Heart right ventricle (tissue), 16 donors: ENCODE results near the gene ADNP. TPM values are rescaled to one million over a fixed set of nuclear protein-coding genes. Genes with fewer than 3 reads are reported as not detected.
"Not testable (repeated sequence)": the region's sequence is repeated elsewhere in the genome, so short reads cannot be mapped to it uniquely, and the experiment has no call there.

ENCODE experiments used
- ATAC-seq, 8 donors: fragments of 200-7000 bp; cut with Tn5 transposase; one replicate each; pipeline ENCODE4 v1.9.1; 2020; ENCODE audit warnings: mild to moderate bottlenecking in 8 of 8, moderate library complexity in 8 of 8, moderate number of reproducible peaks in 1 of 8
- DNase-seq, 2 donors: peaks; one replicate each; pipeline ENCODE4 v3.0.0-alpha.2; 2020
- H3K27ac ChIP-seq, 10 donors: fragments of 200-600 bp; sonication (generic) in 2 of 10; one replicate each; pipeline versions ENCODE4 v1.5.0 to v1.8.0; 2020 to 2022; ENCODE audit warnings: mild to moderate bottlenecking in 3 of 10
- H3K27me3 ChIP-seq, 7 donors: fragments of 200-600 bp; one replicate each; pipeline ENCODE4 v1.8.0; 2021 to 2022; ENCODE audit warnings: mild to moderate bottlenecking in 2 of 7
- H3K36me3 ChIP-seq, 9 donors: fragments of 200-600 bp; sonication (generic) in 1 of 9; one replicate each; pipeline versions ENCODE4 v1.5.0 to v1.8.0; 2020 to 2022; ENCODE audit warnings: mild to moderate bottlenecking in 2 of 9
- H3K4me1 ChIP-seq, 9 donors: fragments of 200-600 bp; sonication (generic) in 1 of 9; one replicate each; pipeline versions ENCODE4 v1.5.0 to v1.8.0; 2020 to 2022; ENCODE audit warnings: mild to moderate bottlenecking in 4 of 9
- H3K4me3 ChIP-seq, 10 donors: fragments of 200-600 bp; sonication (generic) in 2 of 10; one replicate each; pipeline versions ENCODE4 v1.5.0 to v1.8.0; 2020 to 2022; ENCODE audit warnings: mild to moderate bottlenecking in 7 of 10, moderate library complexity in 2 of 10
- H3K9me3 ChIP-seq, 11 donors: fragments of 200-600 bp in 10 of 11; sonication (generic) in 2 of 11; one replicate each; pipeline versions ENCODE4 v1.5.0 to v1.8.0; 2013 to 2022; ENCODE audit warnings: mild to moderate bottlenecking in 2 of 11, control low read depth in 1 of 11, moderate library complexity in 1 of 11
- CTCF ChIP-seq, 9 donors: fragments of 200-600 bp; sonication (generic) in 2 of 9; IDR thresholded peaks; one replicate each; pipeline versions ENCODE4 v1.5.0 to v1.8.0; 2021 to 2022; ENCODE audit warnings: antibody characterized with exemption in 9 of 9, mild to moderate bottlenecking in 5 of 9, moderate library complexity in 1 of 9
- WGBS, 2 donors: extraction: QIAGEN DNeasy Blood & Tissue Kit; methylation state at CpG; one replicate each; pipeline ENCODE4 v1.1.7; 2013; ENCODE audit warnings: inconsistent platforms in 1 of 2; 5-methylcytosine and 5-hydroxymethylcytosine counted together
- intact Hi-C, 10 donors: fragments of 100-400 bp; cut with DNase I; formaldehyde crosslinking; loops; one replicate each; pipeline versions ENCODE4 v1.11.1 to v1.14.2; 2022
- polyA plus RNA-seq, 2 donors: library from polyadenylated mRNA; stranded (reverse); fragments of 200-250 nt; gene quantifications; one replicate each; pipeline ENCODE4 v1.2.3, GENCODE V29; 2013
- total RNA-seq, 10 donors: library from RNA; stranded (reverse); fragmentation: NEBNext Ultra II Directional in 3 of 10; extraction: Animal tissue kit (Norgen Biotek cat#: 25700) in 3 of 10; gene quantifications; one replicate each; pipeline versions ENCODE4 v1.2.1 to v1.2.4, GENCODE V29; 2021 to 2023
- donor health status: Arrhythmogenic right ventricular cardiomyopathy.
- donor health status: ischemic (EF 13 %, LVEDD 7.1; RV severe dilation, severe dysfunction).
- donor health status: healthy with polysubstance abuse.
- donor health status: DM: no; HTN: yes; CAD: no.
- donor health status: DM: no; HTN: no; CAD: no.
- donor health status: ischemic (EF 25% LVEDD 6.9; RV normal size, moderate dysfunction).
- donor health status: ischemic (EF 25% LVEDD 5.7; RV mildly dilated, moderate dysfunction).
- donor health status: healthy.
- donor health status: DM: yes; HTN: yes; CAD: no.
- donor health status: Ischemic cardiomyopathy.
- donor health status: ischemic (EF 35%, LVEDD 5.7; RV mildly dilated, moderate dysfunction).
- donor health status: nonischemic (EF 11% LVEDD 7.7; RV severe dilation, severe dysfunction).
- donor health status: DM: yes; HTN: yes; CAD: no.
- donor health status: PGD.
- donor health status: ischemic (EF 29% LVEDD 5.4; RV normal size, mild dysfunction).
- donor health status: nonischemic (EF 23%, LVEDD 6.1; RV moderate dilation, normal function).

ADNP gene
- total and polyA plus RNA-seq, 12 donors, result 14.6 to 46.1 (median 37.9) TPM

GRCh38 chr20:50883856-50884255 lies 47.4 kb downstream of the ADNP start:
- no peak for TF ChIP-seq CTCF (IDR thresholded peaks at IDR 0.05)
- Histone ChIP-seq H3K27ac (no peak overlapping the region), H3K4me1 (peaks cover 0 to under 1% (median 0%) of the 10 kb centered on the region in 9 donors), H3K36me3 (peaks cover 0 to 19% (median 6%) of the 10 kb centered on the region in 9 donors), H3K27me3 (no peaks in the 10 kb centered on the region), H3K9me3 (no peaks in the 10 kb centered on the region), H3K4me3 (no peak overlapping the region)
- DNase-seq, result no peak
- ATAC-seq, result no peak
- intact Hi-C loops, result no loop called here
- 88 to 89% methylated on average over 11 of the region's 11 CpGs for WGBS, 2 donors

DNA sequence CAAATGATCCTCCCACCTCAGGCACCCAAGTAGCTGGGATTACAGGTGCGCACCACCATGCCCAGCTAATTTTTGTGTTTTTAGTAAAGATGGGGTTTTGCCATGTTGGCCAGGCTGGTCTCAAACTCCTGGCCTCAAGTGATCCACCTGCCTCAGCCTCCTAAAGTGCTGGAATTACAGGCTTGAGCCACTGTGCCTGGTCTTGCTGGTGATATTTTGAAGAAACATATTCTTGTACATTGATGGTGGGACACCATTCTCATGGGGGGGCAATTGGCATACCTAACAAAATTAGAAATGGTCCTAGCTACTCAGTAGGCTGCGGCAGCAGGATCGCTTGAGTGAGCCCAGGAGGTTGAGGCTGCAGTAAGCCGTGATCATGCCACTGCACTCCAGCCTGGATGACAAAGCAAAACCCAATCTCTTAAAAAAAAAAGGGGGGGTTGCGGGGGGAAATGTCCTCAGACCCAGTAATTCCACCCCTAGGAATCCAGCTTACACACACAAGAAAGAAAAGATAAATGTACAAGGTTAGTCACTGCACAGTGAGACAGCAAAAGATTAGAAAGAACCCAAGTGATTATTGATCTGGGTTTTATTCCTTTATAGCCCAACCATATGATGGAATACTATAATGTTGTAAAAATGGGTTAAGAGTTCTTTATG lies 49.3 kb downstream of the ADNP start:
- H3K4me1 ChIP-seq, H3K9me3 ChIP-seq, intact Hi-C loops, H3K27me3 ChIP-seq, H3K4me3 ChIP-seq, ATAC-seq, H3K36me3 ChIP-seq, DNase-seq, H3K27ac ChIP-seq: not testable (repeated sequence)
- WGBS, 2 donors, result 95 to 97% methylated on average over 5 of the region's 5 CpGs

DNA sequence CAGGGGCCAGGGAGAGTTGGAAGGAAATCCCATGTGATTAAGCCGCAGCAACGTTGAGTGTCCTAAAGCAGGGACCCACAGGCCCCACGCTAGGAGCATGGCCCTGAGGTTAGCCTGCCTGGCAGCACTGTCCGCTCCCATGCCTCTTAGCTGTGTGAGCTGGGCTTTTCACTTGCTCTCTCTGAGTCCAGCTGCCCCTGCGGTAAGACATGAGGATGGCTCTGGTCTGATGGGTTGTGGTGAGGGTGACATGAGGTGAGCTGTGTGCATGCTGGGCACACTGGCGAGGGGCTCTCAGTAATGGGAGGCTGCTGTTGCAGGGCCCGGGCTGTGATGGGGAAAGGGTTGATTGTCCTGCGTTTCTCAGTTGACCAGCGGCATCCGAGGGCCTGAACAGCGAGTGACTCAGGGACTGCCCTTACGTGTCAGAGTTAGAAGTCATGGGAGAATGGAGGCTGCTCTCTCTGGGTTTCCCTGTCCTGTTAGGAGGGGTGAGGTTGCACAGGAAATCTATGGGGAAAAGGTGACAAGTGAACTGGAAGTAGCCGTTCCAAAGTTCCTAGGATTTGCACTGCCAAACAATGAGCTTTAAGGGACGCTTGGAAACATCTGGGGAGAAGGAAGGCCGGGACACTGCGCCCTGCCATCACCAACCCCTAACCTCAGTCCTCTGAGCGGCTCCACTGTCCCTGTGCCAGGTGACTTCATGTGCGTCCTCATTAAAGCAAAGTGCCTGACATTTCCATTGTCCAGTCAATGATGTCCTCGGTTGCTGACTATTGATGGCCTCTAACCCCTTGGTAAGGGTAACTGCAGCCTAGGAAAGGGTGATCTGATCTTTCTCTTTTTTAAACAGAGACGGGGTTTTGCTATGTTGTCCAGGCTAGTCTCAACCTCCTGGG lies 51.3 kb downstream of the ADNP start:
- H3K27ac ChIP-seq, result no peak overlapping the region
- 88 to 89% methylated on average over 20 of the region's 20 CpGs for WGBS, 2 donors
- no peak for DNase-seq
- H3K4me1 ChIP-seq, result no peaks in the 10 kb centered on the region
- ATAC-seq, result no peak
- no peaks in the 10 kb centered on the region for H3K9me3 ChIP-seq
- H3K36me3 ChIP-seq, result no peaks in the 10 kb centered on the region
- no peak for TF ChIP-seq CTCF (IDR thresholded peaks at IDR 0.05)
- no peaks in the 10 kb centered on the region for H3K27me3 ChIP-seq
- intact Hi-C loops, result no loop called here
- H3K4me3 ChIP-seq, result no peak overlapping the region

GRCh38 chr20:50877232-50877743 lies 53.9 kb downstream of the ADNP start:
- no peaks in the 10 kb centered on the region for H3K36me3 ChIP-seq
- intact Hi-C loops, result no loop called here
- H3K4me3 ChIP-seq, result no peak overlapping the region
- no peaks in the 10 kb centered on the region for H3K4me1 ChIP-seq
- H3K9me3 ChIP-seq, result no peaks in the 10 kb centered on the region
- H3K27ac ChIP-seq, result no peak overlapping the region
- no peak for TF ChIP-seq CTCF (IDR thresholded peaks at IDR 0.05)
- 72 to 75% methylated on average over 6 of the region's 6 CpGs for WGBS, 2 donors
- no peak for DNase-seq
- no peak for ATAC-seq
- no peaks in the 10 kb centered on the region for H3K27me3 ChIP-seq
